Adrenal gland (tissue), 12 donors: Measurements from ENCODE around the gene GPR176. TPM values are rescaled to one million over a fixed set of nuclear protein-coding genes. Genes with fewer than 3 reads are reported as not detected.
A peak's percentile ranks its signal among the peaks of the same experiment; 100 is the strongest.

Experiments used
- DNase-seq, 7 donors: peaks; one replicate each; pipeline ENCODE4 v3.0.0-alpha.2; 2019 to 2020
- H3K27ac ChIP-seq, 5 donors: fragments of 200-600 bp; sonication (generic) in 4 of 5; 1 replicate in 3 of 5; 2 replicates in 2 of 5; pipeline versions ENCODE4 v1.5.1 to v1.8.0; 2016 to 2020; ENCODE audit warnings: mild to moderate bottlenecking in 1 of 5
- H3K27me3 ChIP-seq: fragments of 200-600 bp; 2 replicates; pipeline ENCODE4 v1.8.0; 2021
- H3K36me3 ChIP-seq, 2 donors: fragments of 200-600 bp; replicated peaks in 1 of 2; 1 replicate in 1 of 2; 2 replicates in 1 of 2; pipeline versions ENCODE4 v1.5.1 to v1.8.0; 2018 to 2022
- H3K4me1 ChIP-seq, 2 donors: fragments of 200-600 bp; replicated peaks in 1 of 2; 1 replicate in 1 of 2; 2 replicates in 1 of 2; pipeline versions ENCODE4 v1.5.1 to v1.8.0; 2018 to 2021
- H3K4me3 ChIP-seq, 4 donors: fragments of 200-600 bp; sonication (generic) in 3 of 4; one replicate each; pipeline ENCODE4 v1.5.1; 2016 to 2018
- H3K9me3 ChIP-seq, 3 donors: fragments of 200-600 bp; sonication (generic) in 1 of 3; replicated peaks in 1 of 3; 1 replicate in 2 of 3; 2 replicates in 1 of 3; pipeline versions ENCODE4 v1.5.1 to v1.8.0; 2016 to 2021
- CTCF ChIP-seq, 6 experiments: fragments of 450-650 bp in 4 of 6; fragments of 200-600 bp in 2 of 6; sonication (generic) in 1 of 6; IDR thresholded peaks; 1 replicate in 5 of 6; 2 replicates in 1 of 6; pipeline versions ENCODE4 v1.5.1 to v1.8.0; 2016 to 2021; ENCODE audit warnings: antibody characterized with exemption in 6 of 6, mild to moderate bottlenecking in 2 of 6, moderate library complexity in 1 of 6
- POLR2A ChIP-seq, 2 donors: fragments of 450-650 bp; IDR thresholded peaks; one replicate each; pipeline ENCODE4 v1.6.1; 2017; ENCODE audit warnings: antibody characterized with exemption in 2 of 2, mild to moderate bottlenecking in 2 of 2, moderate library complexity in 1 of 2
- WGBS, 4 donors: extraction: QIAGEN DNeasy Blood & Tissue Kit in 2 of 4; methylation state at CpG; one replicate each; pipeline versions ENCODE4 v1.1.5 to v1.1.7; 2013 to 2017; 5-methylcytosine and 5-hydroxymethylcytosine counted together
- intact Hi-C, 2 donors: fragments of 100-400 bp; cut with DNase I; formaldehyde crosslinking; loops; one replicate each; pipeline versions ENCODE4 v1.14.1 to v1.15.0; 2022 to 2023
- polyA plus RNA-seq, 3 donors: library from polyadenylated mRNA; stranded (reverse); fragments of 200-250 nt in 2 of 3; fragments of 350-450 nt in 1 of 3; fragmentation: Illumina TruSeq in 1 of 3; extraction: RNeasy Lipid Tissue Mini Kit (QIAGEN cat#74804) in 1 of 3; gene quantifications; one replicate each; pipeline ENCODE4 v1.2.3, GENCODE V29; 2013 to 2014
- total RNA-seq, 9 donors: library from RNA; depleted of rRNA in 4 of 9; stranded (reverse); fragments of >200 nt in 4 of 9; fragments of 120-200 nt in 1 of 9; fragmentation: NEBNext Ultra II Directional in 1 of 9; extraction: Animal tissue kit (Norgen Biotek cat#: 25700) in 1 of 9; gene quantifications; one replicate each; pipeline versions ENCODE4 v1.1.0 to v1.2.4, GENCODE V29; 2013 to 2023
- donor health status: healthy with polysubstance abuse.
- donor health status: Bipolar disorder and iron deficiency.
- donor health status: DM: yes; HTN: yes; CAD: no.
- donor health status: DM: no; HTN: no; CAD: no.
- donor health status: DM: no; HTN: no; CAD: no.
- donor health status: DM: yes; HTN: yes; CAD: no.

GPR176 gene
- total and polyA plus RNA-seq, 12 donors = 1.4 to 12.7 (median 5.6) TPM

GRCh38 chr15:39870537-39870936 is 49.5 kb downstream of the GPR176 start:
- intact Hi-C loops = no loop called here
- WGBS, 4 donors = 80 to 89% (median 86%) methylated on average over 2 of the region's 2 CpGs
- no peak for DNase-seq
- no peaks in the 10 kb centered on the region for H3K4me1 ChIP-seq
- no peaks in the 10 kb centered on the region for H3K36me3 ChIP-seq
- no peak for TF ChIP-seq CTCF (IDR thresholded peaks at IDR 0.05)
- no peak overlapping the region for H3K27ac ChIP-seq
- H3K4me3 ChIP-seq = no peak overlapping the region
- no peaks in the 10 kb centered on the region for H3K9me3 ChIP-seq
- no peaks in the 10 kb centered on the region for H3K27me3 ChIP-seq

- H3K4me3 ChIP-seq = no peak overlapping the region
- no peak for TF ChIP-seq CTCF (IDR thresholded peaks at IDR 0.05)
- TF ChIP-seq POLR2A (IDR thresholded peaks at IDR 0.05) = no peak
- no peak overlapping the region for H3K27ac ChIP-seq
- H3K4me1 ChIP-seq = no peaks in the 10 kb centered on the region
- H3K9me3 ChIP-seq = no peaks in the 10 kb centered on the region
- WGBS, 4 donors = 62 to 68% (median 66%) methylated on average over 4 of the region's 4 CpGs
- intact Hi-C loops = no loop called here
- no peaks in the 10 kb centered on the region for H3K27me3 ChIP-seq
- peak in 2 of 7 donors; percentile 6 to 15 for DNase-seq
- no peaks in the 10 kb centered on the region for H3K36me3 ChIP-seq
Measured at GRCh38 chr15:39869858-39870515, 50.1 kb downstream of the GPR176 start.

DNA sequence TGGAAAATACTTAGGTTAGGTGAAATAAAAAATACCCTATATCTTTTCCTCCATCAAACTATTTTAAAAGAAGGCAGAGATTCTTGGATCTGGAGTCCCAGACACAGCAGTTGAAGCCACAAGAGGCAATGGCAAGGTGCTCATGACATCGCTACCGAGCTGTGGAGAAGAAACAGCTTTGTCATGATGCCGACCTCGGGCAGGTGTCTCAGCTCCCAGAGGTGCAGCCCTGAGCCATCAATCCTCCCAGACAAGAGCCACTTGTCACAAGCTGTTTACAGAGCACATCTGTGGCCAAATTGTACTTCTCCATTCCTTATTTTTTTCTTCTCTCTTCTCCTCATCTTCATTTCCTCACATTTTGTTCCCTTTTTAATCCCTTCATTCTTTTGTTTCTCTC is 50.8 kb downstream of the GPR176 start:
- TF ChIP-seq CTCF (IDR thresholded peaks at IDR 0.05) (no peak), POLR2A (IDR thresholded peaks at IDR 0.05) (no peak)
- DNase-seq = no peak
- intact Hi-C loops = no loop called here
- Histone ChIP-seq H3K27me3 (no peaks in the 10 kb centered on the region), H3K4me3 (no peak overlapping the region), H3K4me1 (no peaks in the 10 kb centered on the region), H3K27ac (no peak overlapping the region), H3K9me3 (no peaks in the 10 kb centered on the region), H3K36me3 (no peaks in the 10 kb centered on the region)
- 47 to 70% (median 56%) methylated on average over 4 of the region's 4 CpGs for WGBS, 4 donors

DNA sequence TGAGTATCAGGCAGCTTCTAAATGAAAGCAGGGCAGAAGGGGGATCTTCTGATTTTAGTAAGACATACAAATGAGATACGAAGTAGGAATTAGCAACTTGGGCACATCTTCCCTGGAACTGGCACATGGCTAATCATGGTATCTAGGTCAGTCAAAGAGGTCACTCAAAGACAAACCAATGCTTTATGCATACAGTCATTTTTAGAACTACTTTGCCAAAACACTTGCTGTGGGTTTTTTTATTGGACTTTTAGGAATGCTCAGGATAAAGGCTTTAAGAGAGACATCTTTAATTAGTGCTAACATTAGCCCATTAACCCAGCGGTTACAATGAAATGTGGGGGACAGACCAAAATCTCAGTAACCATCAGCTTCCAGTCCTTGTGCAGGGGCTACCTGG is 51.7 kb downstream of the GPR176 start:
- Histone ChIP-seq H3K4me1 (no peaks in the 10 kb centered on the region), H3K9me3 (no peaks in the 10 kb centered on the region), H3K4me3 (no peak overlapping the region), H3K27ac (no peak overlapping the region), H3K27me3 (no peaks in the 10 kb centered on the region), H3K36me3 (no peaks in the 10 kb centered on the region)
- TF ChIP-seq POLR2A (IDR thresholded peaks at IDR 0.05) (no peak), CTCF (IDR thresholded peaks at IDR 0.05) (no peak)
- intact Hi-C loops = no loop called here
- 74 to 93% (median 79%) methylated on average over 2 of the region's 2 CpGs for WGBS, 4 donors
- no peak for DNase-seq
